SU-DHL-6 (cell line): ENCODE measurements around the gene ARPP19.

ENCODE experiments used
- H2AFZ ChIP-seq: fragments of 200-600 bp; sonication (generic); 2 replicates; pipeline ENCODE4 v1.6.1; 2014; ENCODE audit warnings: low read depth, mild to moderate bottlenecking, moderate library complexity, mixed read lengths, antibody characterized with exemption, low read length; ENCODE audit not compliant: severe bottlenecking
- H3F3A ChIP-seq: fragments of 200-600 bp; shearing (Covaris generic); 2 replicates; pipeline ENCODE4 v1.6.0; 2016; ENCODE audit warnings: antibody characterized with exemption, mild to moderate bottlenecking; ENCODE audit not compliant: insufficient read depth
- H3K27ac ChIP-seq: fragments of 200-600 bp; sonication (generic); 2 replicates; pipeline ENCODE4 v1.5.1; 2016; ENCODE audit warnings: low read depth, mild to moderate bottlenecking, low read length, moderate library complexity, mixed read lengths
- H3K27me3 ChIP-seq: fragments of 200-600 bp; sonication (generic), shearing (Covaris generic); 2 replicates; pipeline ENCODE4 v1.6.0; 2014; ENCODE audit warnings: mild to moderate bottlenecking, low read length
- H3K36me3 ChIP-seq: fragments of 200-600 bp; sonication (generic); 2 replicates; pipeline ENCODE4 v1.6.1; 2014; ENCODE audit warnings: mild to moderate bottlenecking, low read length, mixed read lengths
- H3K4me2 ChIP-seq: fragments of 300-600, 200-600 bp; shearing (Covaris generic), sonication (generic); 2 replicates; pipeline ENCODE4 v1.6.0; 2014; ENCODE audit warnings: low read length, low read depth, mild to moderate bottlenecking; ENCODE audit not compliant: poor library complexity, severe bottlenecking
- H3K4me3 ChIP-seq: fragments of 200-600 bp; sonication (generic); 2 replicates; pipeline ENCODE4 v1.5.1; 2014; ENCODE audit warnings: antibody characterized with exemption, low read length, mild to moderate bottlenecking, mixed read lengths; ENCODE audit not compliant: insufficient read depth, poor library complexity, severe bottlenecking
- H3K79me2 ChIP-seq: fragments of 200-600 bp; sonication (generic); 2 replicates; pipeline ENCODE4 v1.6.1; 2014; ENCODE audit warnings: mild to moderate bottlenecking, low read length, moderate library complexity; ENCODE audit not compliant: insufficient read depth
- H3K9ac ChIP-seq: fragments of 200-600 bp; sonication (generic); 2 replicates; pipeline ENCODE4 v1.7.0; 2014; ENCODE audit warnings: mild to moderate bottlenecking, low read length
- H3K9me2 ChIP-seq: fragments of 200-600 bp; sonication (generic); replicated peaks from 2 replicates; pipeline ENCODE4 v1.6.1; 2014; ENCODE audit warnings: low read length; ENCODE audit not compliant: insufficient read depth
- H3K9me3 ChIP-seq: fragments of 200-600 bp; sonication (generic); 2 replicates; pipeline ENCODE4 v1.6.1; 2014; ENCODE audit warnings: low read length, mixed read lengths; ENCODE audit not compliant: insufficient read depth
- H4K20me1 ChIP-seq: fragments of 200-600 bp; sonication (generic); 2 replicates; pipeline ENCODE4 v1.6.1; 2014; ENCODE audit warnings: low read depth, mild to moderate bottlenecking, antibody characterized with exemption, low read length, moderate library complexity, mixed read lengths
- CTCF ChIP-seq: fragments of 200-600 bp; sonication (generic); IDR thresholded peaks from one replicate; pipeline ENCODE4 v1.5.1; 2017; ENCODE audit warnings: antibody characterized with exemption, mild to moderate bottlenecking, low read length, moderate library complexity; ENCODE audit not compliant: insufficient read depth, poor library complexity, severe bottlenecking
- EZH2phosphoT487 ChIP-seq: fragments of 200-600 bp; sonication (generic), shearing (Covaris generic); conservative IDR thresholded peaks from 2 replicates; pipeline ENCODE4 v1.6.1; 2018; ENCODE audit warnings: mild to moderate bottlenecking, antibody characterized with exemption, low read length, moderate library complexity, mixed read lengths

ARPP19 gene

GRCh38 chr15:52540374-52541012 lies 28.3 kb downstream of the ARPP19 start:
- no peak for TF ChIP-seq CTCF
- TF ChIP-seq EZH2phosphoT487, result no peak
- Histone ChIP-seq H3K36me3 (no peaks in the 10 kb centered on the region), H3K4me3 (no peak overlapping the region), H3K27ac (no peak overlapping the region), H2AFZ (no peak overlapping the region), H4K20me1 (no peaks in the 10 kb centered on the region), H3K9me3 (no peaks in the 10 kb centered on the region), H3K4me2 (no peak overlapping the region), H3K9me2 (no peaks in the 10 kb centered on the region), H3K27me3 (no peaks in the 10 kb centered on the region), H3K9ac (no peak overlapping the region), H3K79me2 (no peaks in the 10 kb centered on the region), H3F3A (0 out of 2 replicates have a peak, but pooled peaks cover 9% of the 10 kb centered on the region)

- Histone ChIP-seq H3K9me2 (no peaks in the 10 kb centered on the region), H3F3A (0 out of 2 replicates have a peak, but pooled peaks cover 2% of the 10 kb centered on the region), H3K9me3 (no peaks in the 10 kb centered on the region), H3K27me3 (no peaks in the 10 kb centered on the region), H3K4me2 (no peak overlapping the region), H3K79me2 (no peaks in the 10 kb centered on the region), H3K27ac (no peak overlapping the region), H3K36me3 (no peaks in the 10 kb centered on the region), H3K9ac (no peak overlapping the region), H4K20me1 (no peaks in the 10 kb centered on the region), H2AFZ (no peak overlapping the region), H3K4me3 (no peak overlapping the region)
- TF ChIP-seq CTCF (no peak), EZH2phosphoT487 (no peak)
These were observed 31.4 kb downstream of the ARPP19 start for GRCh38 chr15:52537459-52537858.

GRCh38 chr15:52532427-52532826 lies 36.4 kb downstream of the ARPP19 start:
- Histone ChIP-seq H2AFZ (no peak overlapping the region), H3K4me3 (no peak overlapping the region), H3K79me2 (no peaks in the 10 kb centered on the region), H3K9me3 (no peaks in the 10 kb centered on the region), H3F3A (no peaks in the 10 kb centered on the region), H3K4me2 (no peak overlapping the region), H3K27ac (no peak overlapping the region), H3K9me2 (no peaks in the 10 kb centered on the region), H4K20me1 (no peaks in the 10 kb centered on the region), H3K9ac (no peak overlapping the region), H3K27me3 (no peaks in the 10 kb centered on the region), H3K36me3 (no peaks in the 10 kb centered on the region)
- TF ChIP-seq CTCF, result no peak
